K562 (cell line): ENCODE data around the gene GXYLT2. TPM values are rescaled to one million over a fixed set of nuclear protein-coding genes. Genes with fewer than 3 reads are reported as not detected.

Source experiments
- ATAC-seq: fragments of 200-7000 bp; cut with Tn5 transposase; 3 replicates; pipeline ENCODE4 v1.9.1; 2020; ENCODE audit warnings: moderate library complexity
- BruUV-seq: library from RNA; stranded (reverse); fragments of 400-500 nt; replicated peaks from 2 replicates; lab custom pipeline; 2021; lab: Mats Ljungman, UMichigan
- CTCF ChIA-PET: fragments of 300-600 bp; formaldehyde crosslinking; extraction: SDS; loops from one replicate; lab custom pipeline; 2021; ENCODE audit warnings: low intra/inter-chr PET ratio; lab: Yijun Ruan, JAX
- POLR2A ChIA-PET: fragments of 300-600, 350-650 bp; sonication (Branson Sonifier 250); formaldehyde crosslinking; extraction: SDS; loops from one replicate; lab custom pipeline; 2021; ENCODE audit warnings: antibody characterized with exemption, inconsistent platforms; lab: Yijun Ruan, JAX
- DNase-seq, 4 experiments: peaks; one replicate each; pipeline versions ENCODE4 v3.0.0 to v3.0.0-alpha.2; 2011 to 2018; ENCODE audit warnings: low spot score in 3 of 4, mixed read lengths in 3 of 4; ENCODE audit errors: extremely low read depth in 1 of 4
- FAIRE-seq: peaks from 2 replicates; lab custom pipeline; 2011; peaks lifted over from hg19 to GRCh38; lab: Jason Lieb, UNC
- H2AFZ ChIP-seq: 2 replicates; pipeline ENCODE4 v1.6.0; 2011; ENCODE audit warnings: low read depth, low read length, control low read depth, inconsistent platforms
- H3K27ac ChIP-seq: fragments of 200-600 bp; 3 replicates; pipeline ENCODE4 v1.8.0; 2011; ENCODE audit warnings: low read depth, mild to moderate bottlenecking, control low read depth, inconsistent platforms, low read length, moderate library complexity, mixed read lengths; ENCODE audit errors: extremely low read depth
- H3K27me3 ChIP-seq, 2 experiments: fragments of 300-600 bp in 1 of 2; 2 replicates in 1 of 2; 3 replicates in 1 of 2; pipeline versions ENCODE4 v1.6.0 to v1.8.0; 2011; ENCODE audit warnings: inconsistent platforms in 2 of 2, low read length in 2 of 2, mild to moderate bottlenecking in 1 of 2, mixed read lengths in 1 of 2, moderate library complexity in 1 of 2; ENCODE audit not compliant: control insufficient read depth in 2 of 2, insufficient read depth in 2 of 2
- H3K36me3 ChIP-seq: fragments of 300-600 bp; 3 replicates; pipeline ENCODE4 v1.8.0; 2011; ENCODE audit warnings: mild to moderate bottlenecking, low read length, inconsistent platforms; ENCODE audit not compliant: control insufficient read depth, insufficient read depth
- H3K4me1 ChIP-seq, 2 experiments: fragments of 200-600 bp in 1 of 2; replicated peaks in 1 of 2; 2 replicates in 1 of 2; 3 replicates in 1 of 2; pipeline versions ENCODE4 v1.5.1 to v1.8.0; 2011; ENCODE audit warnings: inconsistent platforms in 2 of 2, low read length in 2 of 2, mild to moderate bottlenecking in 1 of 2, mixed read lengths in 1 of 2, moderate library complexity in 1 of 2; ENCODE audit not compliant: control insufficient read depth in 2 of 2, insufficient read depth in 2 of 2
- H3K4me2 ChIP-seq: 2 replicates; pipeline ENCODE4 v1.6.1; 2011; ENCODE audit warnings: low read length, control low read depth, inconsistent platforms, mixed read lengths; ENCODE audit not compliant: insufficient read depth
- H3K4me3 ChIP-seq: fragments of 200-600 bp; sonication (generic), shearing (Covaris generic); 2 replicates; pipeline ENCODE4 v1.5.1; 2016; ENCODE audit warnings: control low read depth, inconsistent platforms
- H3K79me2 ChIP-seq: fragments of 200-600 bp; 3 replicates; pipeline ENCODE4 v1.8.0; 2011; ENCODE audit warnings: low read length, inconsistent platforms; ENCODE audit not compliant: control insufficient read depth, insufficient read depth
- H3K9ac ChIP-seq, 2 experiments: 2 replicates each; pipeline versions ENCODE4 v1.6.0 to v1.6.1; 2011; ENCODE audit warnings: low read depth in 2 of 2, low read length in 2 of 2, control low read depth in 1 of 2, inconsistent platforms in 1 of 2, mild to moderate bottlenecking in 1 of 2, mixed read lengths in 1 of 2; ENCODE audit not compliant: insufficient read depth in 1 of 2
- H3K9me1 ChIP-seq: one replicate; pipeline ENCODE4 v1.6.0; 2011; ENCODE audit warnings: inconsistent platforms, mild to moderate bottlenecking, low read length, moderate library complexity; ENCODE audit not compliant: control insufficient read depth, insufficient read depth
- H3K9me3 ChIP-seq: replicated peaks from 2 replicates; pipeline ENCODE4 v1.5.1; 2011; ENCODE audit warnings: low read depth, low read length, inconsistent platforms; ENCODE audit not compliant: control insufficient read depth, insufficient read depth
- H4K20me1 ChIP-seq: replicated peaks from 2 replicates; pipeline ENCODE4 v1.6.1; 2011; ENCODE audit warnings: low read length, inconsistent platforms, mixed read lengths; ENCODE audit not compliant: control insufficient read depth, insufficient read depth
- ATF7 ChIP-seq: fragments of 450-650 bp; IDR thresholded peaks from 2 replicates; pipeline ENCODE4 v1.7.1; 2014; ENCODE audit warnings: mild to moderate bottlenecking, moderate library complexity
- CBX5 ChIP-seq: IDR thresholded peaks from 2 replicates; pipeline ENCODE4 v1.6.1; 2014; ENCODE audit warnings: low read depth, borderline replicate concordance
- HDAC3 ChIP-seq: fragments of 450-650 bp; IDR thresholded peaks from 2 replicates; pipeline ENCODE4 v1.6.1; 2018; ENCODE audit warnings: borderline replicate concordance, mild to moderate bottlenecking, moderate library complexity; ENCODE audit not compliant: partially characterized antibody
- HSF4 ChIP-seq: fragments of 250-450 bp; sonication (Bioruptor Pico); IDR thresholded peaks from 2 replicates; pipeline ENCODE4 v2.1.2; 2022; ENCODE audit warnings: mild to moderate bottlenecking, moderate library complexity, borderline replicate concordance
- MEF2A ChIP-seq: IDR thresholded peaks from 2 replicates; pipeline ENCODE4 v1.6.1; 2011; ENCODE audit warnings: low read depth, mild to moderate bottlenecking, low read length, moderate library complexity; ENCODE audit not compliant: control insufficient read depth
- MTA2 ChIP-seq: fragments of 450-650 bp; IDR thresholded peaks from 2 replicates; pipeline ENCODE4 v1.6.1; 2016; ENCODE audit warnings: low read depth
- PPARD ChIP-seq: fragments of 250-450 bp; sonication (Bioruptor Pico); IDR thresholded peaks from 2 replicates; pipeline ENCODE4 v1.8.0; 2022; ENCODE audit warnings: inconsistent platforms, mild to moderate bottlenecking, moderate library complexity
- PRMT5 ChIP-seq: sonication (generic); formaldehyde crosslinking; IDR thresholded peaks from 2 replicates; pipeline ENCODE4 v1.5.0; 2020; ENCODE audit warnings: missing genetic modification reagents
- THRAP3 ChIP-seq: fragments of 450-650 bp; IDR thresholded peaks from 2 replicates; pipeline ENCODE4 v1.6.1; 2016; ENCODE audit warnings: mild to moderate bottlenecking, inconsistent platforms, borderline replicate concordance
- U2AF1 ChIP-seq: fragments of 200-400 bp; formaldehyde crosslinking; optimal IDR thresholded peaks from 2 replicates; pipeline ENCODE3; 2017; ENCODE audit warnings: mild to moderate bottlenecking, low read depth, low read length, moderate library complexity
- ZBTB1 ChIP-seq: sonication (generic); formaldehyde crosslinking; IDR thresholded peaks from 2 replicates; pipeline ENCODE4 v1.8.1; 2023; ENCODE audit warnings: missing genetic modification reagents, low read depth, mild to moderate bottlenecking, borderline replicate concordance
- ZNF354B ChIP-seq: fragments of 250-450 bp; sonication (Bioruptor Pico); IDR thresholded peaks from 2 replicates; pipeline ENCODE4 v1.4.0; 2020
- WGBS: fragments of 100-300 bp; shearing (Covaris generic); methylation state at CpG from one replicate; pipeline ENCODE4 v1.1.6; 2016; ENCODE audit warnings: low coverage, mixed read lengths; ENCODE audit not compliant: insufficient coverage; ENCODE audit errors: missing lambda C conversion rate; 5-methylcytosine and 5-hydroxymethylcytosine counted together
- in situ Hi-C: fragments of 300-500 bp; cut with MboI; formaldehyde crosslinking; loops from 4 replicates; pipeline ENCODE4 v1.15.0; 2018; ENCODE audit warnings: inconsistent platforms, mixed read lengths
- intact Hi-C: fragments of 100-400 bp; cut with micrococcal nuclease; formaldehyde crosslinking; loops from 2 replicates; pipeline ENCODE4 v1.14.2; 2022
- polyA plus RNA-seq, 8 experiments: library from polyadenylated mRNA; depleted of rRNA in 4 of 8; stranded (reverse) in 5 of 8; unstranded in 3 of 8; fragments of >200 nt; fragmentation: Nextera tagmentation in 2 of 8; fragmentation: Illumina TruSeq in 1 of 8; extraction: Ambion mirVana in 2 of 8; extraction: Trizol in 1 of 8; gene quantifications; 2 replicates each; pipeline versions ENCODE4 v1.2.1 to v1.2.3, GENCODE V29; 2011 to 2014; ENCODE audit warnings: inconsistent platforms in 1 of 8, missing spikeins in 1 of 8
- total RNA-seq, 7 experiments: library from RNA; depleted of rRNA in 6 of 7; stranded (reverse); fragments of >200 nt in 6 of 7; fragmentation: Illumina TruSeq in 2 of 7; extraction: Trizol in 2 of 7; gene quantifications; 2 replicates each; pipeline versions ENCODE4 v1.2.1 to v1.2.3, GENCODE V29; 2011 to 2021; ENCODE audit warnings: low replicate concordance in 1 of 7
- TF ChIP-seq, protein P1 (sequence below), 3 experiments: IDR thresholded peaks in 2 of 3; conservative IDR thresholded peaks in 1 of 3; 2 replicates each; pipeline ENCODE4 v1.5.1; 2011 to 2012; ENCODE audit warnings: low read length in 3 of 3, mild to moderate bottlenecking in 3 of 3, control low read depth in 2 of 3, improper control_type of control experiment in 1 of 3, inconsistent platforms in 1 of 3, low read depth in 1 of 3, mixed read lengths in 1 of 3, moderate library complexity in 1 of 3; ENCODE audit not compliant: insufficient read depth in 2 of 3
- TF ChIP-seq, protein P2 (sequence below): fragments of 450-650 bp; IDR thresholded peaks from 2 replicates; pipeline ENCODE4 v1.6.1; 2018; ENCODE audit not compliant: partially characterized antibody

The GXYLT2 gene
- total and polyA plus RNA-seq, 9 of the 15 experiments (the other 6 are each of a cell fraction or from before 2014, with no cell fraction given) = 0.71 to 6.0 (median 3.3) TPM

- H3K9me3 ChIP-seq = no peaks in the 10 kb centered on the region
- ChIA-PET POLR2A (no interaction called here), CTCF (no interaction called here)
- in situ Hi-C loops = no loop called here
- FAIRE-seq (no peak), DNase-seq (peak in 1 of 4 experiments; percentile 19), ATAC-seq (no peak)
- intact Hi-C loops = no loop called here
- 15% methylated on average over 5 of the region's 6 CpGs for WGBS
- peaks cover 9 to 17% of the 10 kb centered on the region in 2 experiments; a peak in 4 of 5 replicates for H3K4me1 ChIP-seq
- peak overlapping the region; percentile 72 for H2AFZ ChIP-seq
- H4K20me1 ChIP-seq = peaks cover 2% of the 10 kb centered on the region
- H3K27me3 ChIP-seq = no peaks in the 10 kb centered on the region
- no peak overlapping the region for H3K9ac ChIP-seq
- peaks cover 2% of the 10 kb centered on the region; the same call in 2 of the 3 replicates for H3K36me3 ChIP-seq
- no peaks in the 10 kb centered on the region for H3K9me1 ChIP-seq
- H3K27ac ChIP-seq = no peak overlapping the region
- no TSS peak for BruUV-seq
- peak overlapping the region; percentile 38; the same call in 1 of the 2 replicates for H3K4me2 ChIP-seq
- H3K79me2 ChIP-seq = peaks cover 16% of the 10 kb centered on the region
- no peak overlapping the region for H3K4me3 ChIP-seq
- TF ChIP-seq ZNF354B (CRISPR knock-in tag) = no peak
- no peak for TF ChIP-seq THRAP3
- no peak for TF ChIP-seq U2AF1
- TF ChIP-seq, protein P1, sequence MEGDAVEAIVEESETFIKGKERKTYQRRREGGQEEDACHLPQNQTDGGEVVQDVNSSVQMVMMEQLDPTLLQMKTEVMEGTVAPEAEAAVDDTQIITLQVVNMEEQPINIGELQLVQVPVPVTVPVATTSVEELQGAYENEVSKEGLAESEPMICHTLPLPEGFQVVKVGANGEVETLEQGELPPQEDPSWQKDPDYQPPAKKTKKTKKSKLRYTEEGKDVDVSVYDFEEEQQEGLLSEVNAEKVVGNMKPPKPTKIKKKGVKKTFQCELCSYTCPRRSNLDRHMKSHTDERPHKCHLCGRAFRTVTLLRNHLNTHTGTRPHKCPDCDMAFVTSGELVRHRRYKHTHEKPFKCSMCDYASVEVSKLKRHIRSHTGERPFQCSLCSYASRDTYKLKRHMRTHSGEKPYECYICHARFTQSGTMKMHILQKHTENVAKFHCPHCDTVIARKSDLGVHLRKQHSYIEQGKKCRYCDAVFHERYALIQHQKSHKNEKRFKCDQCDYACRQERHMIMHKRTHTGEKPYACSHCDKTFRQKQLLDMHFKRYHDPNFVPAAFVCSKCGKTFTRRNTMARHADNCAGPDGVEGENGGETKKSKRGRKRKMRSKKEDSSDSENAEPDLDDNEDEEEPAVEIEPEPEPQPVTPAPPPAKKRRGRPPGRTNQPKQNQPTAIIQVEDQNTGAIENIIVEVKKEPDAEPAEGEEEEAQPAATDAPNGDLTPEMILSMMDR (IDR thresholded peaks at IDR 0.05 in 2 of 3, conservative IDR thresholded peaks at IDR 0.05 in 1 of 3; ENCODE audit: insufficient read depth in 2 of 3, low read depth in 1 of 3, low read length in 3 of 3) = peak in 2 of 3 experiments; percentile 32 to 33; a peak in 3 of 6 replicates
- no peak for TF ChIP-seq HSF4 (CRISPR knock-in tag)
- TF ChIP-seq ATF7 = no peak
- no peak for TF ChIP-seq MEF2A
- TF ChIP-seq HDAC3 = no peak
- TF ChIP-seq ZBTB1 = no peak
- no peak for TF ChIP-seq MTA2
- TF ChIP-seq PPARD = no peak
- TF ChIP-seq, protein P2, sequence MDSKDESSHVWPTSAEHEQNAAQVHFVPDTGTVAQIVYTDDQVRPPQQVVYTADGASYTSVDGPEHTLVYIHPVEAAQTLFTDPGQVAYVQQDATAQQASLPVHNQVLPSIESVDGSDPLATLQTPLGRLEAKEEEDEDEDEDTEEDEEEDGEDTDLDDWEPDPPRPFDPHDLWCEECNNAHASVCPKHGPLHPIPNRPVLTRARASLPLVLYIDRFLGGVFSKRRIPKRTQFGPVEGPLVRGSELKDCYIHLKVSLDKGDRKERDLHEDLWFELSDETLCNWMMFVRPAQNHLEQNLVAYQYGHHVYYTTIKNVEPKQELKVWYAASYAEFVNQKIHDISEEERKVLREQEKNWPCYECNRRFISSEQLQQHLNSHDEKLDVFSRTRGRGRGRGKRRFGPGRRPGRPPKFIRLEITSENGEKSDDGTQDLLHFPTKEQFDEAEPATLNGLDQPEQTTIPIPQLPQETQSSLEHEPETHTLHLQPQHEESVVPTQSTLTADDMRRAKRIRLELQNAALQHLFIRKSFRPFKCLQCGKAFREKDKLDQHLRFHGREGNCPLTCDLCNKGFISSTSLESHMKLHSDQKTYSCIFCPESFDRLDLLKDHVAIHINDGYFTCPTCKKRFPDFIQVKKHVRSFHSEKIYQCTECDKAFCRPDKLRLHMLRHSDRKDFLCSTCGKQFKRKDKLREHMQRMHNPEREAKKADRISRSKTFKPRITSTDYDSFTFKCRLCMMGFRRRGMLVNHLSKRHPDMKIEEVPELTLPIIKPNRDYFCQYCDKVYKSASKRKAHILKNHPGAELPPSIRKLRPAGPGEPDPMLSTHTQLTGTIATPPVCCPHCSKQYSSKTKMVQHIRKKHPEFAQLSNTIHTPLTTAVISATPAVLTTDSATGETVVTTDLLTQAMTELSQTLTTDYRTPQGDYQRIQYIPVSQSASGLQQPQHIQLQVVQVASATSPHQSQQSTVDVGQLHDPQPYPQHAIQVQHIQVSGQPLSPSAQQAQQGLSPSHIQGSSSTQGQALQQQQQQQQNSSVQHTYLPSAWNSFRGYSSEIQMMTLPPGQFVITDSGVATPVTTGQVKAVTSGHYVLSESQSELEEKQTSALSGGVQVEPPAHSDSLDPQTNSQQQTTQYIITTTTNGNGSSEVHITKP = peak; percentile 37
- TF ChIP-seq PRMT5 = no peak
- TF ChIP-seq CBX5 = no peak
Measured at GRCh38 chr3:72993391-72993790, 105.5 kb downstream of the GXYLT2 start.
